Germinal center (tissue), 1 donor: ENCODE measurements around the gene KRT4.
"Not testable (repeated sequence)": the region's sequence is repeated elsewhere in the genome, so short reads cannot be mapped to it uniquely, and the experiment has no call there.

Experiments
- DNase-seq: peaks from one replicate; pipeline ENCODE4 v3.0.0; 2012; ENCODE audit warnings: mixed read lengths, low spot score

KRT4 gene

DNA sequence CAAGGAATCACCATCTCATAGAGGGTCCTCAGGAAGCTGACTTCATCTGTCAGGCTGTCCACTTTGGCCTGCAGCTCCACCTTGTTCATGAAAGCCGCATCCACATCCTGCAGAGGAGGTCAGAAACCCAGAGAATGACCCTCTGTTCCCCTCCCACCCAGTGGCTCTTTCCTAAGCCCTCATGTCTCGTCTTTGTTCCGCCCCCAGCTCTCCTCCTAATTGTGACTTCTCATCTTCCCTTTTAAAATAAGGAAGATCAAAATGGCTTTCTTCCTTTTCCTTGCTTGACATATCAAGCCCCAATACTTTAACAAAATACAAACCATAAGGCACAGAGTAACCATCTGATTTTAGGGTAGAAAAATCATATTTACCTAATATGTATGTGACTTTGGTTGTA, 41.1 kb downstream of the KRT4 start:
- DNase-seq: no peak

DNA sequence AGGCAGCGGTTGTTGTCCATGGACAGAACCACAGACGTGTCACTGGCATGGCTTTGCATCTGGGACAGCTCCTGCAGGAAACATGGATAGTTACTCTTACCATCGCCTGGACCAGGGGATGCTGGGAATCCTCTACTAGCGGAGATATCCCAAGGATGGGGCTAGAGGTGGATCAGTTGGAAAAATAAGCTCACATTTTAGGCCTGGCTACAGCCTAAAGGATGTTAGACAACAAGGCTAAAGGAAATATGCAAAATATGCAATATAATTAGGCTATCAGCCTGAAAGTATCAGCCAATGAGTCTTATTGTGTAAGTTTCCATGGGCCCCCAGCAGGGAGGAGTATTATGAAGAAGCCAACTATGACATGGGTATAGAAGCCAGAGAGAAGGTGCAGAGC, 41.7 kb downstream of the KRT4 start:
- no peak for DNase-seq

DNA sequence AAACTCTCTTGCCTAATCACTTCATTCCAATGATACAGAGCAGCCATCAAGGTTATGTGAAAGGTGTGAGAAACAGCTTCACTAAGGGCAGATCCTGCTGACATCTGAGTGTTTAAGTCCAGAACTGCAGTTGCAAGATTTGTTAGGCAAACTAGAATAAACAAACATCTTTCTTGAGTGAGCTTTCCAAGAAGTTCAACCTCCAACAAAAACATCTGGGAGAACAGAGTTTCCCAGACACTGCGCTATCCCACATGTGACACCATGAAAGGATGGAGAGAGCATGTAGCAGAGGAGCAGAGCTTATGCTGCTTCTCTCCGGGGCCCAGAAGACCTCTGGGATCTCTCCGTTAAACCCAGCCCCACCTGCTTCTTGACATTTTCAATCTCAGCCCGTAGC, 42.4 kb downstream of the KRT4 start:
- no peak for DNase-seq

DNA sequence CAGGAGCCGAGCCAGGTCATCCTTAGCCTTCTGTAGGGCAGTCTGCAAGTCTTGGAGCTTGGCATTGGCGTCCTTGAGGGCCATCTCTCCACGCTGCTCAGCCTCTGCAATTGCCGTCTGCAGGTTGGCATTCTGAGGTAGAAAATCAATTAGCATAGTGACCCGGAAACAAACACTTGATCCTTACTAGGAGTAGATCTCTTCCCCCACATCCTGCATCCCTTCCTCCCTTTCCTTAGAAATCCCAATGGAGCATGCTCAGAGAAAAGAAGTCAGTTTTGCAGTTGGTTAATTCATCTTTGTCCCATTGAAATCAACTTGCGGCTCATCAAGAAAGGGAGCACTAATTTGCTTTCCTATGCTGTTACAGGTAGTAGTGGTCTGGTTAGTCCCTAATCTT, 42.8 kb downstream of the KRT4 start:
- no peak for DNase-seq

DNA sequence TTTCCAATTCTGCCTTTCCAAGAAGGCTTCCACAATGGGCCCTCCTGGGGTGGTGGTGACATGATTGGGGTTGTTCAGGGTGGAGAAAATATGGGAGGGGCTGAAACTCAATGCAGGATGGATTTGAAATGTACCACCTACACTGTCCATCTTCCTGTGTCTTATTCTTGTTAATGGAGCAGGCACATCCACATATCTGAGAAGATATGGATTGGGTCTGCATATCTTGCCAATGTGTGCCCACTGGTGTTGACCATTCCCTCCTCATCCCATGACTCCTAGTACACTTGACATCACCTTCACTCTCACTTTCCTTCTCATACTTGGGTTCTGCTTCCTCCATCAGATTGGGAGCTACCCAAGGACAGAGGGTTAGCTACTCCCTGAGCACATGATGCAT, 44.0 kb downstream of the KRT4 start:
- no peak for DNase-seq

DNA sequence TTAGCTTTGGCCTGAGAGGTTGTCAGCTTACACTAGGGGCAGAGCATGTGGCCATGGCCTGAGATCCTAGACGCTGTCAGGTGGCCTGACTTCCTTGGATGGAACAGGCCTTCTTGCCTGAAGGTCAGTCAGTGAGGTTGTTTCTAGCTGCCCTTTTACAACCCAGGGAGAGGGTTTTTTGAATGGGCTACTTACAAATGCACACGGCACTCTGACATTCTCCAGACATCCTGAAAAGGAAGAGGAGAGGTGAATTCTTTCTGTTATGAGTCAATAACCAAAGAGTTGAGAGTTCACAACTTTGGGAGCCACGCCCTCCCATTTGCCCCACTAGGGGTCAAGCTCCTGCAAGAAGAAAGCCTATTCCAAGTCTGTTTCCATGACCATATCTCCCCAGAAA, 44.6 kb downstream of the KRT4 start:
- DNase-seq: no peak

DNA sequence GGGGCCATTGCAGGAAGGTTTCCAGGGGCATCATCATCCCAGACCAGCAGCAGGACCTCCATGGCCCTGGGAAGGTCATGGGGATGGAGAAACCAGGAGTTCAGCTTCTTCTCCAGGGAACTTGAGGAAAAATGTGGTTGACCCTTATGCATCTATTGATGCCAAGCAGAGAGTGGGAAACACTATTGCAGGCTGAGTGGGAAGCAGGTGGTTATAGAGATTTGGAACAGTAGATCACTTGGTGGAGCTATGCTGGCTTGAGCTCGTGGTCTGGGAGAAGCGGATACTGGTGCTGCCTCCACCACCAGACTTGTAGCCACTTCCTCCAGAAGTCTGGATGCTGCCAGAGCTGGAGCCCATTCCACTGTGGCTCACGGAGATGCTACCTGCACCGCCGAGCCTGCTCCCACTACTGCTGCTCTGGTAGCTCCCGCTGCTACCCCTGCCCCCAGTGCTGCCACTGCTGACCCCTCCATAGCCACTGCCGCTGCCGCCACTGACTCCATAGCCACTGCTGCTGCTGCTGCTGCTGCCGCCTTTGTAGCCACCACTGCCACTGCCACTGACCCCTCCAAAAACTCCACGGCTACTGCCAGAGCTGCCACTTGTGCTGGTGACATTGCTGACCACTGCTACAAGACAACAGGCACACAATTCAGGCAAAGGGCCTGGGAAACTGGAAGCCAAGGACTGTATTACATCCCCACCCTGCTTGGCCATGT, 45.3 kb downstream of the KRT4 start:
- no peak for DNase-seq

DNA sequence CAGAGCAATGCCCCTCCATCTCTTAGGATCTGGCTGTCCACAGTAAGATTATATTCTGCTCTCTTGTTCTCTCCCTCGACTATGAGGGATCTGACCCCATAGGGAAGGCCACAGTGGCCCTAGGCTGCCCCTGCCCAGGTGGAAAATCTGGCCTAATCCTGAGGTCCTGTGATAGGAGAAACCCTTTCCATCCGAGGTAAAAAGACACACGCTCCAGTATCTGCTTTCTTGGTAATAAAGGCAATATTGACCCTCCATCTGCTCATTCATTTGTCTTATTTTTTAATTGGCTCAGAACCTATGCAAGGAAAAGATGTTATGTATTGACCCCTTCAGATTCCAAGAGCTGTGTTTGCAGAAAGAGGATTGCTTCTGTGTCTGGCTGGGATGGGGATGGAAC, 46.5 kb downstream of the KRT4 start:
- DNase-seq: no peak

DNA sequence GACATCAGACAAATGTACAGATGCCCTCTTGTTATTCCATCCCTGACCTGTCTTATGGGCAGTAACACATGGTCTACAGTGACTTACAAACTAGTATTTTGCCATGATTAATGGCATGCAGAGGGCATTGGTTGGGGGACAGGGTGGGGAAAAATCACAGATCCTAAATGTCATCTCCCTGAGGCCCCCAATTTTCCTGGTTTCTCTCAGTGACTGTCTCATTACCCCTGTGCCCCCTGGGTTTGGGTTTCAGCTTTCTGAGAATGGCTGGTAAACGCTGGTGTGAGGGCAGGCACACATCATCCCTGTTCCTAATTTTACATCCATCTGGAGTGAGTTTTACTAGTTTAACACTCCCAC, 46.9 kb downstream of the KRT4 start:
- no peak for DNase-seq

DNA sequence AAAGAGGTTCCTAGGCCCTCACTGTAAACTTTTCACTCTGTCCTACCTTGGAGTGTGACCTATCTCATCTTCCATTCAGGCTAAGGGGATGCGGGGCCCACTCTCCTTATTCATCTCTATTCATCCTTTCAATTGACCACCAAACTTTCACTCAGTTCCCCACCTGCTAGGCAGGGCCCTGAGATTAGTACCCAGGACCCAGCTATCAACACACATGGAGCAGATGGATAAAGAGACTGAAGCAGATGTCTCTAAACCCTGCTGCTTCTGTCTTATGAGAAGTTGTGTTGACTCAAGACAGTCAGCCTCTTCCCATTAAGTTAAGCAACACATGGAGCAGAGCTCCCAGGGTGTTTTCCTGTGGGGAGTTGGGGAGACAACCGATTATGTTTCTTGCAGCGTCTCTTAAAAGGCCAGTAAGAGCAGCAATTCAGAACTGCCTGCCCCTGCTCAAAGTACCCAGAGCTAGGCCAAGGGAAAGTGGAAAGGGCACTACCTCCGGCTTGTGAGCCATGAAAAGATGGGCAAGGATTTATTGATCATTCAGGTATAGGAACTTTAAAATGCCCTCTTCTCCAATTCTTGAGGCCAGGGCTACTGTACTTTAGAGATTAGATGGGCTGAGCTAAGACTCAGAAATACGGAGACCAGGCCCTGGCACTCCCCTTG, 47.4 kb downstream of the KRT4 start:
- DNase-seq: no peak

DNA sequence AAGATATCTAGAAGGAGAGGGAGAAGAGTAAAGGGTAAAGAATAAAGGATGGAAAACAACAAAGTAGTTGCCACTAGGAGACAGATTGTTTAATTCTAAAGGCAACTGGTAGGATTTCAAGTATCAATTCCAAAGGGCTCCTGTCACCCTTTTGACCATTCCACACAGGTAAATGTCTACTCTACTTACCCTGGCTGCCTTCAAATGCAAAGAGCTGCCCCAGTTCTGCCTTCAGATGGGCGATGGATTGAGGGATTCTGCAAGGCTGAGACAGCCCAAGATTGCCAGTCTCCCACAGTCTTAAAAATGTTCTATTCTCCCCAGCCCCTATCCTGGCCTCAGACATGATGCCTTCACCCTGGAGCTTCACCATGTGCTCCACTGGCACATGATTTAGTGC, 48.2 kb downstream of the KRT4 start:
- no peak for DNase-seq

DNA sequence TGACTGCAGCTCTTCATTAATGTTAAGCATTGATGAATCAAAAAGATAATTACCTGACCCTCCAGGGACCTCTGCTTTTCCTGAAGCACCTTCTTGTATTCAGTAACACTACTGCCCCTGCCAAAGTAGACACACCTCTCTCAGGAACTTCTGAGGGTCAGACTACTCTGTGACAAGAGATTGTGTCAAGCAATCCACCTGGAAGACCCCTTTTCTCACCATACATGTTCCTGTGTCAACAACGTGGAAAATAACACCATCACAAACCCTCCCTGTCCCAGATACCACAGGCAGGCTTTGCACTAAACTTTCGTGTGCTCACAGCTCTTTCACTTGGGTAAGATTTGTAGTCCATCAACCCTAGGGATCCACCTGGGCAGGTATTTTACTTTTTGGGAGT, 49.9 kb downstream of the KRT4 start:
- no peak for DNase-seq

DNA sequence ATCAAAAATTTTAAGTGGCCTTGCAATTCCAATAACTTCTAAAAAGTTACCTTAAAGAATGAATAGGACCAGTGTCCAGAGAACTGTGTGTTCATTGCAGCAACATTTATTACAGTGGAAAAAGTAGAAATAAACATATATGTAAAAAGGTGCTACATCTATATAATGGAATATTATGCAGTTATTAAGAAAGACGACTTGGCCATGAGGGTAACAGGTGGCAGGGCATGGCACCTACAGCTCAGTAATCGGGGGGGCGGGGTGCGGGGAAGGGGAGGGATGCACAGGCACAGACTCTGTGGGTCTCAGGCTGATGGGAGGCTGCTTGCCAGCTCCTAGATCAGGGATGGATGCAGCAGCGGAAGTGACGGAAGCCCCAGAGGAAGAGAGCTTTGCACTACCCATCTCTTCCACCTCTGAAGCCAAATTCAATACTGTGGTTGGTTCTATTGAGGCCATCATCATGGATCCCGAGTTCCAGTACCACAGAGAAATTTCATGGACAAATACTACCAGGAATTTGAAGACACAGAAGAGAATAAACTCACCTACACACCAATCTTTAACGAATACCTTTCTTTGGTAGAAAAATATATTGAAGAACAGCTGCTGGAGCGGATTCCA, 50.8 kb downstream of the KRT4 start:
- no peak for DNase-seq

DNA sequence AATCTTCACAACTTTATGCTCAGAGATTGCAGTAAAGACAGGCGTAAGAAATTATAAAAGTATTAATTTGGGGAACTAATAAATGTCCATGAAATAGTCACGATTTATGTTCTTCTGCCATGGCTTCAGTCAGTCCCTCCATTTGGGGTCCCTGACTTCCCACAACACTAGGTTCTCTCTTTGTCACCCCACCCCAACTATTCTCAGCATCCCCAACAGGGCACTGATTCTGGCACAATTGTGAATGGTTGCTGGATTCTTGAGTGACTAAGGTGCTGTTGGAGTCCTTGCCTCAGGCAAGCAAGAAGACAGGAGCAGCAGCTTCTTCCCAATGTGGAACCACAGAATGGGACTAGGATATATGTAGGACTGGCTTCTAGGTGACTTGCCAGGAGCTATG, 52.1 kb downstream of the KRT4 start:
- no peak for DNase-seq

DNA sequence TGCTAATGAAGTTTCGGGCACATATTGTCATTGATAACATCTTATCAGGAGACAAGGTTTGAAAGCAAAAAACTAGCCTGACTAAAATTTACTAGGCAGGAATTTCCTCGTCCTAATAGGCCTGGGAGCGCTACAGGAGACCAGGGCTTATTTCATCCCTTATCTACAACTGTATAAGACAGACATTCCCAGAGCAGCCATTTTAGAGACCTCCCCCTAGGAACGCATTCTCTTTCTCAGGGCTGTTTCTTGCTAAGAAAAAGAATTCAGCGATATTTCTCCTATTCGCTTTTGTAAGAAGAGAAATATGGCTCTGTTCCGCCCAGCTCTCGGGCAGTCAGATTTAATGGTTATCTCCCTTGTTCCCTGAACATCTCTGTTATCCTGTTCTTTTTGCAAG, 52.7 kb downstream of the KRT4 start:
- not testable (repeated sequence) for DNase-seq

DNA sequence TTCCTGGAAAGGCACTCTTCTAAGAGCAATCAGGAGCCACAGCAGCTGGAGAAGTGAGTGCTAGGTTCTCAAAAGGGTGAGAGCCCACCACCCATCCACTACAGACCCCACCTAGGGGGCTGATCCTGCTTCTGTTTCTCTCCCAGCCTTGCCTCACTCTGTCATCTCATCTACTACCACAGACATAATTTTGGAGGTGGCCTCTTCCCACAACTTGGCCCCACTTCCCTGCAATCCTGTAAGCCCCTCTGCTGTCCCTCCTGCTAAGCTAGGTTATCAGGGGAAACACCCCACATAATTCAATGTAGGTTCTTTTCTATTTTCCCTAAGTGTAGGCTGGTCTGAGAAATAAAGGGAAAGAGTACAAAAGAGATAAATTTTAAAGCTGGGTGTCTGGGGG, 53.3 kb downstream of the KRT4 start:
- DNase-seq: no peak

DNA sequence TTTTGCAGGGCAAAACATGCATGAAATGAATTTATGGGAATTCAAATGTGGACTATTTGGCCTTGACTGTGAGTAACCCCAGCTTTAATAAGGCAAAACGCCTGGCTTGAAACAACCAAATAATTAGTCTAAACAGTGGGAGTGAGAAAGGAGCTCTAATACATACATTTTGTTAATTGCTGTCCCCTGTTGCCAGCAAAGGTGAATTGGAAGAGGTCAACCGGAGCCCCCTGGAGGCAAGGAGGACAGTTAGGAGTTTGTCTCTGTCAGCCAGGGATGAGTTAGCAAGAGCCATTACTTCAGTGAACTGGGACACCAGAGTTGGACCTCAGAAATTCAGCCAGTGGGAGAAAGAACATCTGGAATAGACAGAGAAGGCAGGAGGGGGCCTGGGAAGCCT, 54.2 kb downstream of the KRT4 start:
- no peak for DNase-seq

DNA sequence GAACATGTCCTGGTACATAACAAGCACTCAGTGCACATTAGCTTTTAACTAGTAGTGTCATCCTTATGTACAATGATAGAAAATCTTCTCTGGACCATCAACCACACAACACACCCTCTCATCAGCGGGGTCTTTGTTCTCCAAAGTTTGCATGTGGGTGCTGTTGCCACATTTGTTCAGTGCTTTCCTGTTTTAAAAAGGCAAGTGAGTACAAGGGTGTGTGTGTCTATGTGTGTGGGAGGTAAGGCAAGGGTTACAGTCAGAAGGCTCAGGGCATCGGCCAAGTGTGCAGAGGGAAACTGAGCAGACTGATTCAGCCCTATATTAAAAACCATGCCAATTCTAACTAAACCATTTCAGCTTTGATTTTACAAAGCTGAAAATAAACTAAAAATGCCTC, 54.7 kb downstream of the KRT4 start:
- DNase-seq: no peak

DNA sequence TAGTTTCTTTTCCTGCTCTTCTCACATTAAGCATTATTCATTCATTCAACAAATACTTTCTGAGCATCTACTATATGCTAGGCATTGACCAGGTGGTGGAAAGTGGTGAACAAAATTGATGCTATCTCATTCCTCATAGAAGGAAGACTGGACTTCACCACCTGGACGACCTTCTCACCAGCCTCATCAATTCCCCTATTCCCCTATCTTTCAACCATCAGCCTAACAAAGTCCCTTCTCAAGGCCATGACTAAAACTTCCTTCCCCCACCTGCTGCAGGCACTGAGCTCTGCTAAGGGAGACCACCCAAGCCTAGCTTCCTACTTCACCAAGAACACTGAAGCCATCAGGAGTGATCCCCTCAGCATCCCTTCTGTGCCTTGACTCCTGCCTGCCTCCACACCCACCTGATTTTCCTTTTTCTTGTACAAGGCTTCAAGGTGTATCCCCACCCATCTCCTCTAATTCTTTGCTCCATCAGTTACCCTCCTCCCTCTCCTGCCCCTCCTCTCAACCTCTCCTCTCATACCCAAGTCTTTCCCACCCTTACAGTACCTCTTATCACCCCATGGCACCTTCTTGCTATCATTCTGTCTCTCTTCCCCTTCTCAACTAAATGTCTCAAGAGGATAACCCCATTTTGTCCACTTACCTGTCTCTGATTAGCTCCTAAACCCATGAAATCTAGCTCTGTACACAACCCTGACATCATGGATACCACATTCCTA, 56.3 kb downstream of the KRT4 start:
- no peak for DNase-seq
